SK-N-SH treated with all-trans-retinoic acid at 6 μM for 48 hours (cell line): ENCODE data around the gene RAB32.

Experiments used
- ATAC-seq: fragments of 200-7000 bp; cut with Tn5 transposase; 3 replicates; pipeline ENCODE4 v1.9.1; 2020; ENCODE audit warnings: mild to moderate bottlenecking, moderate library complexity
- ARNTL ChIP-seq: fragments of 450-650 bp; formaldehyde crosslinking; IDR thresholded peaks from 2 replicates; pipeline ENCODE4 v1.5.0; 2020; ENCODE audit warnings: low read depth, mild to moderate bottlenecking, moderate library complexity, borderline replicate concordance
- BACH2 ChIP-seq: fragments of 250-450 bp; sonication (Bioruptor Pico); IDR thresholded peaks from 2 replicates; pipeline ENCODE4 v1.9.0; 2021; ENCODE audit warnings: mild to moderate bottlenecking, borderline replicate concordance
- CREB5 ChIP-seq: fragments of 250-450 bp; sonication (Bioruptor Pico); IDR thresholded peaks from 2 replicates; pipeline ENCODE4 v1.5.1; 2020; ENCODE audit warnings: low read depth, mild to moderate bottlenecking, moderate library complexity
- CSRNP3 ChIP-seq: fragments of 250-450 bp; sonication (Bioruptor Pico); IDR thresholded peaks from 2 replicates; pipeline ENCODE4 v1.5.1; 2021; ENCODE audit warnings: mild to moderate bottlenecking, moderate library complexity
- ESRRG ChIP-seq: fragments of 250-450 bp; sonication (Bioruptor Pico); IDR thresholded peaks from 2 replicates; pipeline ENCODE4 v1.6.1; 2021; ENCODE audit warnings: mild to moderate bottlenecking
- GLIS3 ChIP-seq: fragments of 250-450 bp; sonication (Bioruptor Pico); IDR thresholded peaks from 2 replicates; pipeline ENCODE4 v1.5.0; 2020; ENCODE audit warnings: mild to moderate bottlenecking, moderate library complexity
- ISL1 ChIP-seq: fragments of 250-450 bp; sonication (Bioruptor Pico); IDR thresholded peaks from 2 replicates; pipeline ENCODE4 v2.1.2; 2022; ENCODE audit warnings: mild to moderate bottlenecking, moderate library complexity
- PATZ1 ChIP-seq: fragments of 250-450 bp; sonication (Bioruptor Pico); IDR thresholded peaks from 2 replicates; pipeline ENCODE4 v1.8.0; 2020; ENCODE audit warnings: mild to moderate bottlenecking, moderate library complexity, borderline replicate concordance
- PPARA ChIP-seq: fragments of 250-450 bp; sonication (Bioruptor Pico); IDR thresholded peaks from 2 replicates; pipeline ENCODE4 v1.5.0; 2020; ENCODE audit warnings: mild to moderate bottlenecking, borderline replicate concordance
- RARB ChIP-seq: fragments of 250-450 bp; sonication (Bioruptor Pico); IDR thresholded peaks from 2 replicates; pipeline ENCODE4 v1.8.0; 2021; ENCODE audit warnings: mild to moderate bottlenecking, moderate library complexity
- SNAI2 ChIP-seq: fragments of 250-450 bp; sonication (Bioruptor Pico); IDR thresholded peaks from 2 replicates; pipeline ENCODE4 v1.5.0; 2020; ENCODE audit warnings: mild to moderate bottlenecking, moderate library complexity
- TCF4 ChIP-seq: fragments of 250-450 bp; sonication (Bioruptor Pico); IDR thresholded peaks from 2 replicates; pipeline ENCODE4 v1.8.0; 2021; ENCODE audit warnings: mild to moderate bottlenecking, moderate library complexity, borderline replicate concordance
- TOX ChIP-seq: fragments of 250-450 bp; sonication (Bioruptor Pico); IDR thresholded peaks from 2 replicates; pipeline ENCODE4 v1.8.0; 2021; ENCODE audit warnings: mild to moderate bottlenecking, moderate library complexity, borderline replicate concordance
- TSHZ2 ChIP-seq: fragments of 250-450 bp; sonication (Bioruptor Pico); IDR thresholded peaks from 2 replicates; pipeline ENCODE4 v1.5.0; 2020; ENCODE audit warnings: mild to moderate bottlenecking, moderate library complexity
- ZC3H10 ChIP-seq: fragments of 250-450 bp; sonication (Bioruptor Pico); IDR thresholded peaks from 2 replicates; pipeline ENCODE4 v1.5.1; 2021; ENCODE audit warnings: mild to moderate bottlenecking, moderate library complexity
- ZFP3 ChIP-seq: fragments of 250-450 bp; sonication (Bioruptor Pico); IDR thresholded peaks from 2 replicates; pipeline ENCODE4 v1.5.0; 2020; ENCODE audit warnings: mild to moderate bottlenecking, moderate library complexity
- ZFP30 ChIP-seq: fragments of 450-650 bp; formaldehyde crosslinking; IDR thresholded peaks from 2 replicates; pipeline ENCODE4 v1.5.0; 2022; ENCODE audit warnings: mild to moderate bottlenecking, moderate library complexity
- ZNF70 ChIP-seq: fragments of 450-650 bp; formaldehyde crosslinking; IDR thresholded peaks from 2 replicates; pipeline ENCODE4 v1.5.0; 2020; ENCODE audit warnings: mild to moderate bottlenecking, moderate library complexity
- ZNF8 ChIP-seq: fragments of 450-650 bp; formaldehyde crosslinking; IDR thresholded peaks from 2 replicates; pipeline ENCODE4 v1.5.0; 2020; ENCODE audit warnings: mild to moderate bottlenecking, moderate library complexity

Gene RAB32

GRCh38 chr6:146532702-146533101 is 10.9 kb upstream of the RAB32 start:
- no peak for TF ChIP-seq ZFP3 (CRISPR knock-in tag)
- no peak for TF ChIP-seq RARB (CRISPR knock-in tag)
- TF ChIP-seq TOX (CRISPR knock-in tag), result no peak
- TF ChIP-seq CREB5 (CRISPR knock-in tag), result no peak
- TF ChIP-seq ZNF70 (CRISPR knock-in tag), result no peak
- TF ChIP-seq GLIS3, result no peak
- no peak for TF ChIP-seq SNAI2 (CRISPR knock-in tag)
- no peak for TF ChIP-seq ZNF8 (CRISPR knock-in tag)
- TF ChIP-seq PATZ1 (CRISPR knock-in tag), result no peak
- no peak for TF ChIP-seq TCF4 (CRISPR knock-in tag)
- TF ChIP-seq ZC3H10 (CRISPR knock-in tag), result no peak
- no peak for TF ChIP-seq ISL1 (CRISPR knock-in tag)
- TF ChIP-seq ZFP30 (CRISPR knock-in tag), result no peak
- TF ChIP-seq TSHZ2 (CRISPR knock-in tag), result no peak
- TF ChIP-seq PPARA (CRISPR knock-in tag), result no peak

GRCh38 chr6:146542881-146543210 is 787 bp upstream of the RAB32 start:
- ATAC-seq, result no peak
- no peak for TF ChIP-seq PATZ1 (CRISPR knock-in tag)
- TF ChIP-seq ESRRG, result no peak

More at GRCh38 chr6:146532702-146533101, 10.9 kb upstream of the RAB32 start:
- no peak for ATAC-seq

- peak; percentile 55 for ATAC-seq
- TF ChIP-seq ESRRG, result no peak
- no peak for TF ChIP-seq CREB5 (CRISPR knock-in tag)
- TF ChIP-seq TSHZ2 (CRISPR knock-in tag), result no peak
- no peak for TF ChIP-seq ZNF8 (CRISPR knock-in tag)
- no peak for TF ChIP-seq BACH2 (CRISPR knock-in tag)
- no peak for TF ChIP-seq ZFP30 (CRISPR knock-in tag)
- no peak for TF ChIP-seq TCF4 (CRISPR knock-in tag)
- TF ChIP-seq GLIS3, result no peak
- no peak for TF ChIP-seq ARNTL (CRISPR knock-in tag)
- TF ChIP-seq TOX (CRISPR knock-in tag), result no peak
- no peak for TF ChIP-seq PATZ1 (CRISPR knock-in tag)
- no peak for TF ChIP-seq CSRNP3 (CRISPR knock-in tag)
- no peak for TF ChIP-seq ZFP3 (CRISPR knock-in tag)
- TF ChIP-seq RARB (CRISPR knock-in tag), result no peak
- no peak for TF ChIP-seq ISL1 (CRISPR knock-in tag)
- no peak for TF ChIP-seq ZNF70 (CRISPR knock-in tag)
Observed at GRCh38 chr6:146543940-146544615, 445 bp downstream of the RAB32 start.
